Activated CD4-positive, alpha-beta T cell treated with anti-CD3 and anti-CD28 coated beads, Interleukin-10, Interleukin-2, amounts not matched to agents 100 ng/mL and 50 ng/mL, durations not matched to agents 16 hours and 8 hours (primary cell): ENCODE measurements around the gene ADM.

ENCODE experiments used
- DNase-seq: peaks from one replicate; pipeline ENCODE4 v3.0.0-alpha.2; 2020

Gene ADM

GRCh38 chr11:10329935-10330334 is 25.1 kb downstream of the ADM start:
- no peak for DNase-seq

GRCh38 chr11:10331548-10332289 is 26.8 kb downstream of the ADM start:
- no peak for DNase-seq

GRCh38 chr11:10333490-10333889 is 28.6 kb downstream of the ADM start:
- no peak for DNase-seq

GRCh38 chr11:10338287-10338686 is 33.4 kb downstream of the ADM start:
- DNase-seq, result no peak

GRCh38 chr11:10348650-10349280 is 43.9 kb downstream of the ADM start:
- no peak for DNase-seq

GRCh38 chr11:10349281-10349665 is 44.4 kb downstream of the ADM start:
- DNase-seq, result no peak

- no peak for DNase-seq
Measured at GRCh38 chr11:10349806-10350205, 44.9 kb downstream of the ADM start.

- no peak for DNase-seq
Measured at GRCh38 chr11:10350334-10350733, 45.5 kb downstream of the ADM start.

GRCh38 chr11:10351435-10351764 is 46.5 kb downstream of the ADM start:
- DNase-seq, result no peak

GRCh38 chr11:10351765-10352641 is 47.1 kb downstream of the ADM start:
- DNase-seq, result no peak

GRCh38 chr11:10352921-10353550 is 48.2 kb downstream of the ADM start:
- DNase-seq, result no peak

- no peak for DNase-seq
Measured at GRCh38 chr11:10354389-10354788, 49.5 kb downstream of the ADM start.

- no peak for DNase-seq
Measured at GRCh38 chr11:10355257-10355661, 50.4 kb downstream of the ADM start.

- no peak for DNase-seq
Measured at GRCh38 chr11:10356161-10356560, 51.3 kb downstream of the ADM start.
